Esophagus muscularis mucosa (tissue), 4 donors: Measurements from ENCODE around the gene STARD8.

Experiments used
- EP300 ChIP-seq: sonication (generic); formaldehyde crosslinking; IDR thresholded peaks from one replicate; pipeline ENCODE4 v1.6.1; 2017; ENCODE audit warnings: antibody characterized with exemption
- POLR2A ChIP-seq: fragments of 450-650 bp; IDR thresholded peaks from one replicate; pipeline ENCODE4 v1.6.1; 2017; ENCODE audit warnings: antibody characterized with exemption, moderate library complexity, mild to moderate bottlenecking, low read depth
- POLR2AphosphoS5 ChIP-seq, 2 donors: sonication (generic); formaldehyde crosslinking; IDR thresholded peaks; one replicate each; pipeline ENCODE4 v1.6.1; 2017; ENCODE audit warnings: antibody characterized with exemption in 2 of 2
- TF ChIP-seq, protein P1 (sequence below), 3 experiments: fragments of 200-600 bp in 2 of 3; fragments of 450-650 bp in 1 of 3; sonication (generic) in 2 of 3; IDR thresholded peaks; one replicate each; pipeline ENCODE4 v1.5.1; 2017 to 2019; ENCODE audit warnings: antibody characterized with exemption in 3 of 3, mild to moderate bottlenecking in 2 of 3, moderate library complexity in 1 of 3

DNA sequence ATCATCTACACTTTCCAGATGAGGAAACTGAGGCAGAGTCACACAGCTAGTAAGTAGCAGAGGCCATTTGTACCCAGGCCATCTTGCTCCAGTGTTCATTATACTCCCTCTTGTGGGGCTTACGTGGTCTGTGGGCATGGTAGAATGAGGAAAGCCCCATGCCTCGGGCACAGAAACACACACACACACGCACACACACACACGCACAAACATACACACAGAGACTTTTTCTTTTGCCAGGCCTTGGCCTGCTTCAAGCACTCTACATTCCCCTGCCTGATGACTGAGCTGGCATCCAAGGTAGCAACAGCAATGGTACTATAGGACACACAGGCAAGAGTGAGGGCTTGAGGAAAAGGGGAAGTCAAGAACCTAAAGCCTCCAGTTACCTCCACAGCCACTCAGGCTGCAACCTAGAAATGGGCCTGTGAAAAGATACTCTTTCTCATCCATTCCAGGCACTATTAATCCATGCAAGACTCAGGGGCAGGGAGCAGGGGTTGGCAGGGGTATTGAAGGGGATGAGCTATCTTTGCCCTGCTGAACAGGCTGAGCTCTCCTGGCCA is 43.6 kb downstream of the STARD8 start:
- TF ChIP-seq, protein P1, sequence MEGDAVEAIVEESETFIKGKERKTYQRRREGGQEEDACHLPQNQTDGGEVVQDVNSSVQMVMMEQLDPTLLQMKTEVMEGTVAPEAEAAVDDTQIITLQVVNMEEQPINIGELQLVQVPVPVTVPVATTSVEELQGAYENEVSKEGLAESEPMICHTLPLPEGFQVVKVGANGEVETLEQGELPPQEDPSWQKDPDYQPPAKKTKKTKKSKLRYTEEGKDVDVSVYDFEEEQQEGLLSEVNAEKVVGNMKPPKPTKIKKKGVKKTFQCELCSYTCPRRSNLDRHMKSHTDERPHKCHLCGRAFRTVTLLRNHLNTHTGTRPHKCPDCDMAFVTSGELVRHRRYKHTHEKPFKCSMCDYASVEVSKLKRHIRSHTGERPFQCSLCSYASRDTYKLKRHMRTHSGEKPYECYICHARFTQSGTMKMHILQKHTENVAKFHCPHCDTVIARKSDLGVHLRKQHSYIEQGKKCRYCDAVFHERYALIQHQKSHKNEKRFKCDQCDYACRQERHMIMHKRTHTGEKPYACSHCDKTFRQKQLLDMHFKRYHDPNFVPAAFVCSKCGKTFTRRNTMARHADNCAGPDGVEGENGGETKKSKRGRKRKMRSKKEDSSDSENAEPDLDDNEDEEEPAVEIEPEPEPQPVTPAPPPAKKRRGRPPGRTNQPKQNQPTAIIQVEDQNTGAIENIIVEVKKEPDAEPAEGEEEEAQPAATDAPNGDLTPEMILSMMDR (IDR thresholded peaks at IDR 0.05): no peak
- TF ChIP-seq POLR2A: no peak
- TF ChIP-seq POLR2AphosphoS5 (IDR thresholded peaks at IDR 0.05): no peak
- no peak for TF ChIP-seq EP300
